IPS DF 19.7 (cell line): ENCODE measurements around the gene LTB.
"Not testable (repeated sequence)": the region's sequence is repeated elsewhere in the genome, so short reads cannot be mapped to it uniquely, and the experiment has no call there.

Source experiments
- DNase-seq: peaks from one replicate; pipeline ENCODE4 v3.0.0-alpha.2; 2013; ENCODE audit warnings: low read depth, low spot score

LTB gene

GRCh38 chr6:31609519-31610406 lies 27.5 kb upstream of the LTB start:
- DNase-seq: no peak

GRCh38 chr6:31607317-31607716 lies 25.1 kb upstream of the LTB start:
- DNase-seq: no peak

- DNase-seq: no peak
Measured at GRCh38 chr6:31597006-31597405, 14.8 kb upstream of the LTB start.

GRCh38 chr6:31592396-31592771 lies 10.2 kb upstream of the LTB start:
- no peak for DNase-seq

GRCh38 chr6:31590691-31591090 lies 8.5 kb upstream of the LTB start:
- DNase-seq: not testable (repeated sequence)

- no peak for DNase-seq
Measured at GRCh38 chr6:31588871-31589650, 6.8 kb upstream of the LTB start.

- no peak for DNase-seq
Measured at GRCh38 chr6:31587791-31588777, 5.9 kb upstream of the LTB start.

GRCh38 chr6:31586599-31587281 lies 4.5 kb upstream of the LTB start:
- no peak for DNase-seq

- DNase-seq: no peak
Measured at GRCh38 chr6:31586008-31586407, 3.8 kb upstream of the LTB start, which contains the start of gene LST1. Gene LST1, plus strand, starts transcription at chr6:31586277. Its CDS starts 1,023 bp downstream, at chr6:31587300.

GRCh38 chr6:31585491-31585890 lies 3.3 kb upstream of the LTB start:
- DNase-seq: peak; percentile 42

GRCh38 chr6:31581434-31582229 lies 592 bp downstream of the LTB start:
- no peak for DNase-seq

GRCh38 chr6:31580807-31581433 lies 1.3 kb downstream of the LTB start:
- no peak for DNase-seq

GRCh38 chr6:31580438-31580740 lies 1.8 kb downstream of the LTB start:
- DNase-seq: no peak

- DNase-seq: no peak
Measured at GRCh38 chr6:31579546-31580437, 2.4 kb downstream of the LTB start.

GRCh38 chr6:31579119-31579505 lies 3.1 kb downstream of the LTB start:
- DNase-seq: no peak

GRCh38 chr6:31578184-31579118 lies 3.8 kb downstream of the LTB start:
- no peak for DNase-seq

GRCh38 chr6:31577579-31577966 lies 4.7 kb downstream of the LTB start:
- DNase-seq: no peak
